Liver (tissue), 9 donors: ENCODE results near the gene PLN. TPM values are rescaled to one million over a fixed set of nuclear protein-coding genes. Genes with fewer than 3 reads are reported as not detected.

Experiments
- DNase-seq: peaks from one replicate; pipeline ENCODE4 v3.0.0-alpha.2; 2017; ENCODE audit warnings: low spot score
- H3K27ac ChIP-seq, 2 donors: one replicate each; pipeline ENCODE4 v1.7.0; 2013; ENCODE audit warnings: inconsistent platforms in 2 of 2, low read length in 2 of 2, control low read depth in 1 of 2, low read depth in 1 of 2, mild to moderate bottlenecking in 1 of 2
- H3K27me3 ChIP-seq, 4 donors: one replicate each; pipeline versions ENCODE4 v1.6.1 to v1.7.0; 2013; ENCODE audit warnings: low read length in 3 of 4, inconsistent platforms in 1 of 4, mild to moderate bottlenecking in 1 of 4, moderate library complexity in 1 of 4; ENCODE audit not compliant: control insufficient read depth in 4 of 4, insufficient read depth in 4 of 4
- H3K36me3 ChIP-seq, 4 donors: one replicate each; pipeline versions ENCODE4 v1.6.1 to v1.7.0; 2013; ENCODE audit warnings: low read length in 3 of 4, mild to moderate bottlenecking in 3 of 4, low read depth in 1 of 4, moderate library complexity in 1 of 4; ENCODE audit not compliant: control insufficient read depth in 4 of 4, insufficient read depth in 3 of 4
- H3K4me1 ChIP-seq, 4 donors: one replicate each; pipeline versions ENCODE4 v1.6.1 to v1.7.0; 2013; ENCODE audit warnings: low read length in 3 of 4, mild to moderate bottlenecking in 3 of 4, moderate library complexity in 1 of 4; ENCODE audit not compliant: control insufficient read depth in 4 of 4, insufficient read depth in 4 of 4
- H3K4me3 ChIP-seq, 3 donors: one replicate each; pipeline versions ENCODE4 v1.6.1 to v1.7.0; 2013; ENCODE audit warnings: low read length in 3 of 3, control low read depth in 1 of 3, low read depth in 1 of 3, mild to moderate bottlenecking in 1 of 3
- H3K9ac ChIP-seq, 2 donors: one replicate each; pipeline ENCODE4 v1.7.0; 2013; ENCODE audit warnings: low read length in 2 of 2, mild to moderate bottlenecking in 2 of 2, moderate library complexity in 2 of 2, control low read depth in 1 of 2, low read depth in 1 of 2
- H3K9me3 ChIP-seq, 4 donors: one replicate each; pipeline versions ENCODE4 v1.6.1 to v1.7.0; 2013; ENCODE audit warnings: low read length in 3 of 4; ENCODE audit not compliant: control insufficient read depth in 4 of 4
- EGR1 ChIP-seq, 2 donors: IDR thresholded peaks; 2 replicates each; pipeline ENCODE4 v1.6.1; 2016 to 2018; ENCODE audit warnings: antibody characterized with exemption in 2 of 2, low read depth in 2 of 2
- FOXA1 ChIP-seq: IDR thresholded peaks from 2 replicates; pipeline ENCODE4 v1.6.1; 2016; ENCODE audit warnings: antibody characterized with exemption
- FOXA2 ChIP-seq: IDR thresholded peaks from 2 replicates; pipeline ENCODE4 v1.6.1; 2016; ENCODE audit warnings: antibody characterized with exemption
- GABPA ChIP-seq, 2 donors: IDR thresholded peaks in 1 of 2; conservative IDR thresholded peaks in 1 of 2; 2 replicates each; pipeline ENCODE4 v1.6.1; 2016; ENCODE audit warnings: antibody characterized with exemption in 2 of 2, mild to moderate bottlenecking in 1 of 2, moderate library complexity in 1 of 2
- HNF4A ChIP-seq, 2 donors: conservative IDR thresholded peaks; 2 replicates each; pipeline ENCODE4 v1.6.1; 2016; ENCODE audit warnings: antibody characterized with exemption in 2 of 2, mild to moderate bottlenecking in 2 of 2
- HNF4G ChIP-seq: IDR thresholded peaks from 2 replicates; pipeline ENCODE4 v1.6.1; 2016; ENCODE audit warnings: antibody characterized with exemption
- JUND ChIP-seq, 2 donors: IDR thresholded peaks; 2 replicates each; pipeline ENCODE4 v1.6.1; 2016; ENCODE audit warnings: antibody characterized with exemption in 2 of 2
- MAX ChIP-seq: IDR thresholded peaks from 2 replicates; pipeline ENCODE4 v1.6.1; 2016; ENCODE audit warnings: antibody characterized with exemption
- NR2F2 ChIP-seq: IDR thresholded peaks from 2 replicates; pipeline ENCODE4 v1.6.1; 2016; ENCODE audit warnings: antibody characterized with exemption
- RAD21 ChIP-seq, 2 donors: IDR thresholded peaks; 2 replicates each; pipeline ENCODE4 v1.6.1; 2016; ENCODE audit warnings: antibody characterized with exemption in 2 of 2, mild to moderate bottlenecking in 2 of 2
- REST ChIP-seq: IDR thresholded peaks from 2 replicates; pipeline ENCODE4 v1.6.1; 2016; ENCODE audit warnings: antibody characterized with exemption, mild to moderate bottlenecking
- RXRA ChIP-seq, 2 donors: IDR thresholded peaks; 2 replicates each; pipeline ENCODE4 v1.6.1; 2017 to 2018; ENCODE audit warnings: antibody characterized with exemption in 2 of 2, mild to moderate bottlenecking in 1 of 2
- SP1 ChIP-seq: IDR thresholded peaks from 2 replicates; pipeline ENCODE4 v1.6.1; 2018; ENCODE audit warnings: antibody characterized with exemption, mild to moderate bottlenecking
- TAF1 ChIP-seq: conservative IDR thresholded peaks from 2 replicates; pipeline ENCODE4 v1.6.1; 2016; ENCODE audit warnings: antibody characterized with exemption, mild to moderate bottlenecking
- YY1 ChIP-seq: IDR thresholded peaks from 2 replicates; pipeline ENCODE4 v1.6.1; 2016; ENCODE audit warnings: antibody characterized with exemption, mild to moderate bottlenecking
- WGBS: extraction: QIAGEN DNeasy Blood & Tissue Kit; methylation state at CpG from one replicate; pipeline ENCODE4 v1.1.7; 2013; 5-methylcytosine and 5-hydroxymethylcytosine counted together
- polyA plus RNA-seq, 2 donors: library from polyadenylated mRNA; stranded (reverse) in 1 of 2; unstranded in 1 of 2; fragments of 200-250 nt in 1 of 2; fragments of >200 nt in 1 of 2; fragmentation: Nextera tagmentation in 1 of 2; extraction: Ambion mirVana in 1 of 2; gene quantifications; one replicate each; pipeline versions ENCODE4 v1.2.1 to v1.2.3, GENCODE V29; 2013 to 2015
- total RNA-seq, 2 donors: library from RNA; depleted of rRNA; stranded (reverse); fragments of >200 nt; gene quantifications; one replicate each; pipeline ENCODE4 v1.2.3, GENCODE V29; 2014
- TF ChIP-seq, protein P1 (sequence below): fragments of 150-350 bp; IDR thresholded peaks from 2 replicates; pipeline ENCODE4 v1.5.1; 2017; ENCODE audit warnings: improper control_type of control experiment, low read depth, low read length; ENCODE audit not compliant: missing input control
- TF ChIP-seq, protein P2 (sequence below): IDR thresholded peaks from 2 replicates; pipeline ENCODE4 v1.6.1; 2016; ENCODE audit warnings: antibody characterized with exemption
- donor health status: healthy.
- donor health status: healthy.
- donor health status: healthy.
- donor health status: healthy.
- donor health status: healthy.

Gene PLN
- total and polyA plus RNA-seq, 4 donors = 0.14 to 1.3 (median 0.44) TPM

DNA sequence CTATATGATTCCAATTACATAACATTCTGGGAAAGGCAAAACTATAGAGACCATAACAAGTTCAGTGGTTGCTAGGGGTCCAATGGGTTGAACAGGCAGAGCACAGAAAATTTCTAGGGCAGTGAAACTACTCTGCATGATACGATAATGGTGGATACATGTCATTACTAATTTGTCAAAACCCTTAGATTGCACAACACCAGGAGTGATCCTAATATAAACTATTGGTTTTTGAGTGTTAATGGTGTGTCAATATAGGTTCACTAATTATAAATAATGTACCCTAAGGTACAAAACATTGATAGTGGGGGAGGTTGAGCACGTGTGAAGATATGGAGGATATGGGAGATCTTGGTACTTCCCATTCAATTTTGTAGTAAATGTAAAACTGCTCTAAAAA is 42.4 kb upstream of the PLN start:
- no peak for DNase-seq
- Histone ChIP-seq H3K9me3 (no peaks in the 10 kb centered on the region), H3K27me3 (no peaks in the 10 kb centered on the region), H3K27ac (no peak overlapping the region), H3K4me3 (no peak overlapping the region), H3K4me1 (no peaks in the 10 kb centered on the region), H3K9ac (no peak overlapping the region), H3K36me3 (peaks cover 0 to 3% (median 2%) of the 10 kb centered on the region in 4 donors)
- no peak for TF ChIP-seq HNF4G
- TF ChIP-seq, protein P1, sequence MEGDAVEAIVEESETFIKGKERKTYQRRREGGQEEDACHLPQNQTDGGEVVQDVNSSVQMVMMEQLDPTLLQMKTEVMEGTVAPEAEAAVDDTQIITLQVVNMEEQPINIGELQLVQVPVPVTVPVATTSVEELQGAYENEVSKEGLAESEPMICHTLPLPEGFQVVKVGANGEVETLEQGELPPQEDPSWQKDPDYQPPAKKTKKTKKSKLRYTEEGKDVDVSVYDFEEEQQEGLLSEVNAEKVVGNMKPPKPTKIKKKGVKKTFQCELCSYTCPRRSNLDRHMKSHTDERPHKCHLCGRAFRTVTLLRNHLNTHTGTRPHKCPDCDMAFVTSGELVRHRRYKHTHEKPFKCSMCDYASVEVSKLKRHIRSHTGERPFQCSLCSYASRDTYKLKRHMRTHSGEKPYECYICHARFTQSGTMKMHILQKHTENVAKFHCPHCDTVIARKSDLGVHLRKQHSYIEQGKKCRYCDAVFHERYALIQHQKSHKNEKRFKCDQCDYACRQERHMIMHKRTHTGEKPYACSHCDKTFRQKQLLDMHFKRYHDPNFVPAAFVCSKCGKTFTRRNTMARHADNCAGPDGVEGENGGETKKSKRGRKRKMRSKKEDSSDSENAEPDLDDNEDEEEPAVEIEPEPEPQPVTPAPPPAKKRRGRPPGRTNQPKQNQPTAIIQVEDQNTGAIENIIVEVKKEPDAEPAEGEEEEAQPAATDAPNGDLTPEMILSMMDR = no peak
- no peak for TF ChIP-seq RXRA (IDR thresholded peaks at IDR 0.05)
- TF ChIP-seq JUND (IDR thresholded peaks at IDR 0.05) = no peak
- no peak for TF ChIP-seq RAD21 (IDR thresholded peaks at IDR 0.05)
- TF ChIP-seq EGR1 (IDR thresholded peaks at IDR 0.05; ENCODE audit: low read depth in 2 of 2) = no peak
- TF ChIP-seq REST = no peak
- TF ChIP-seq, protein P2, sequence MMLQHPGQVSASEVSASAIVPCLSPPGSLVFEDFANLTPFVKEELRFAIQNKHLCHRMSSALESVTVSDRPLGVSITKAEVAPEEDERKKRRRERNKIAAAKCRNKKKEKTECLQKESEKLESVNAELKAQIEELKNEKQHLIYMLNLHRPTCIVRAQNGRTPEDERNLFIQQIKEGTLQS = no peak
- TF ChIP-seq SP1 = no peak
- 96% methylated on average over 2 of the region's 2 CpGs for WGBS

GRCh38 chr6:118506071-118506638 is 41.9 kb upstream of the PLN start:
- Histone ChIP-seq H3K4me1 (no peaks in the 10 kb centered on the region), H3K36me3 (peaks cover 0 to 3% (median under 1%) of the 10 kb centered on the region in 4 donors), H3K9ac (no peak overlapping the region), H3K4me3 (no peak overlapping the region), H3K27me3 (no peaks in the 10 kb centered on the region), H3K9me3 (no peaks in the 10 kb centered on the region), H3K27ac (no peak overlapping the region)
- 88% methylated on average over 5 of the region's 5 CpGs for WGBS
- no peak for DNase-seq
- TF ChIP-seq JUND (IDR thresholded peaks at IDR 0.05) = no peak
- no peak for TF ChIP-seq RXRA (IDR thresholded peaks at IDR 0.05)
- TF ChIP-seq, protein P1 = no peak
- TF ChIP-seq HNF4A (conservative IDR thresholded peaks at IDR 0.05) = no peak
- no peak for TF ChIP-seq FOXA2
- TF ChIP-seq HNF4G = no peak
- no peak for TF ChIP-seq MAX
- no peak for TF ChIP-seq YY1
- TF ChIP-seq, protein P2 = no peak
- TF ChIP-seq TAF1 = no peak
- TF ChIP-seq EGR1 (IDR thresholded peaks at IDR 0.05; ENCODE audit: low read depth in 2 of 2) = no peak
- no peak for TF ChIP-seq NR2F2
- no peak for TF ChIP-seq REST
- no peak for TF ChIP-seq SP1
- no peak for TF ChIP-seq FOXA1
- no peak for TF ChIP-seq GABPA (IDR thresholded peaks at IDR 0.05 in 1 of 2, conservative IDR thresholded peaks at IDR 0.05 in 1 of 2)
